Activated effector memory CD4-positive, alpha-beta T cell treated with Interleukin-2 at 50 U/mL for 16 hours (primary cell): ENCODE results near the gene GPX6.
"Not testable (repeated sequence)": the region's sequence is repeated elsewhere in the genome, so short reads cannot be mapped to it uniquely, and the experiment has no call there.

Source experiments
- DNase-seq: peaks from one replicate; pipeline ENCODE4 v3.0.0-alpha.2; 2020

Gene GPX6

GRCh38 chr6:28480253-28480932 lies 35.2 kb downstream of the GPX6 start:
- no peak for DNase-seq

GRCh38 chr6:28478518-28478917 lies 37.1 kb downstream of the GPX6 start:
- DNase-seq: no peak

DNA sequence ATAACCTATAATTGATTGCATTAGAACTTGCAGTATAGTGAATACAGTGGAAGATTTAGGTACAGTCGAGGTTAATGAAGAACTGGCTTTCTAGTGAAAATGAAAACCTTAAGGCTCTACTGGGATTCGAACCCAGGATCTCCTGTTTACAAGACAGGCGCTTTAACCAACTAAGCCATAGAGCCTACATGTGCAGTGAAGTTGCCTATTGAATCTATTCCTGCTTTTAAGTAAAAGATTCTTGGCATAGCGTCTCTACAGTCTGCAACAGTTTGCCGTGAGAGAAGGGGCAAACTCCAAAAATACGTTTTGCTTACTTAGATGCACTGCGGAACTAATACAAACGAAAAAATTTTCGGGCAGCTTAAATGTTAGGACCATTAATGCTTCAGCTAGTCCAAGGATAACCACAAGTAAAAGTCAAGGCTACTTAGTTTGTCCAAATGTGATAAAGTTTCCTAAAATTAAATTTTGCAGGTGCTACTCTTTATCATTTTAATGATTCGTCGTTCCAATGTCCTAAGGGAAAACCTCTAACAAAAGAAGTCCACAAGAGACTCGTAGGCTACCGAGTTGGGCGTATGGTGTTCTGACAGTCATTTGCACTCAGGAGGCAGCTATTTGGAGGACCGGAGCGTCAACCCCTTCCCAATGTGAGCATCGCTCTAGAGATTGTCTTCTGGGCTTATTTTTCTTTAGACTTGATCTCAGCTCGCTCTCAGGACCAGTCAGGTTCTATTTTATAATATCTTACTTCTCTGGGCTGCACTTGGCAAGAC lies 41.0 kb downstream of the GPX6 start:
- no peak for DNase-seq

DNA sequence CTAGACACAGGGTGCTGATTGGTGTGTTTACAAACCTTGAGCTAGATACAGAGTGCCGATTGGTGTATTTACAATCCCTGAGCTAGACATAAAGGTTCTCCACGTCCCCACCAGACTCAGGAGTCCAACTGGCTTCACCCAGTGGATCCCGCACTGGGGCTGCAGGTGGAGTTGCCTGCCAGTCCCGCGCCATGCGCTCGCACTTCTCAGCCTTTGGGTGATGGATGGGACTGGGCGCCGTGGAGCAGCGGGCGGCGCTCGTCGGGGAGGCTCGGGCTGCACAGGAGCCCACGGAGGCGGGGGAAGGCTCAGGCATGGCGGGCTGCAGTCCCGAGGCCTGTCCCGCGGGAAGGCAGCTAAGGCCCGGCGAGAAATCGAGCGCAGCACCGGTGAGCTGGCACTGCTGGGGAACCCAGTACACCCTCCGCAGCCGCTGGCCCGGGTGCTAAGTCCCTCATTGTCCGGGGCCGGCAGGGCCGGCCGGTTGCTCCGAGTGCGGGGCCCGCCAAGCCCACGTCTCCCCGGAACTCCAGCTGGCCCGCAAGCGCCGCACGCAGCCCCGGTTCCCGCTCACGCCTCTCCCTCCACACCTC lies 46.3 kb downstream of the GPX6 start:
- not testable (repeated sequence) for DNase-seq

DNA sequence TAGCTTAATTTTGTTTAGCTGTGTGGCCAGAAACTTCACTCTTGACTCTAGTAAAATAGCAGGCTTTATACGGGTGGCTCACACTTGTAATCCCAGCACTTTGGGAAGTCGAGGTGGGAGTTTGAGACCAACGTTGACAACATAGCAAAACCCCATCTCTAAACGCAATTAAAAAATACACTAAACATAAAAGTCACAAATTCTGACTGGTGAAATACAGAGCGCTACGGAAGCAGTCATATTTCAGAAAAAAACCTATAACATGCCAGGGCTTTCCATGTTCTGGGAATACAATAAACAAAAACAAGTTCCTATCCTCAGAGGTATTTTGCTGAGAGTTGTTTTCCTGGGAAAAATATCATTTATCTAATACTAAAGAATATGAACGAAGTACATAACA lies 47.5 kb downstream of the GPX6 start:
- DNase-seq: no peak

- DNase-seq: no peak
Measured at GRCh38 chr6:28462401-28462800, 53.2 kb downstream of the GPX6 start.

DNA sequence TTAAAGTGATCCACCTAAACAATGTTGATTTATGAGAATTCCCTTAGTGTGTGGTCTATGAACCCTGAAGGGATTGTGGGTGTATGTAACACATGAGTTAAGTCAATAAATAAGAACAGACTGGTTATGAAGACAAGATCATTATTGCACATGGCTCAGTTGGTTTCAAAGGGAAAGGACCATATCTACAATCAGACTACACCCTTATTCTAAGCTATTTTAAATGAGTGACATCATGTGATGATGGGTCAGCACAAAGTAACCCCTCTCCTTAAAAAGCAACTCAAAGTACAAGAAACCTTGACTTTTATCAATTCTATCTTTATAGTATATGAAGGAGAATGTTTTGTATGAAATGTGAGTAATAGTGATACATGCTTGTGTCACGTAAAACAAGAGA lies 57.0 kb downstream of the GPX6 start:
- DNase-seq: no peak
